ENCODE data around the gene SLC7A14.
"Not testable (repeated sequence)": the region's sequence is repeated elsewhere in the genome, so short reads cannot be mapped to it uniquely, and the experiment has no call there.

Gene SLC7A14

DNA sequence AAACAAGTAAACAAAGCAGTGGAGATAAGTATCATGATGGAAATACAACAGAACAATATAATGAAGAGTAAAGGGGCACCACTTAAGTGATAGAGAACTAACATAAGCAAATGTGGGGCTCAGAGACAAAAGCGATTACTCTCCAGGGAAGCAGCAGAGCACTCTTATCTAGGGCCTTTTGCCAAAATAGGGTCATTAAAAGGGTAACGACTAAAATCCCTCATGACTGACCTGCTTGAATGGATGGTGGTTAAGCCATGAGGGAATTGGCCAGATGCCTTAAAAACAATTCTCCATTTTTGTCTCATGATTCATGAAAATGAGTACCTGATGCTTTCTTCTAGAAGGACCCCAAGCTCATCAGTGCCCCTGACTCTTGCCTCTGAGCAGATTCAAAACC, 3.2 kb upstream of the SLC7A14 start:
- Histone ChIP-seq H3K27ac (ENCODE audit: low read length) (no peak overlapping the region), H3K27me3 (ENCODE audit: low read depth, low read length) (no peaks in the 10 kb centered on the region), H3K36me3 (ENCODE audit: control insufficient read depth in 1 of 2, insufficient read depth in 2 of 2, low read length in 2 of 2) (no peaks in the 10 kb centered on the region), H3K4me1 (ENCODE audit: control insufficient read depth in 1 of 2, insufficient read depth in 2 of 2, low read length in 2 of 2) (peaks cover 0 to 12% of the 10 kb centered on the region in 2 donors), H3K4me3 (ENCODE audit: low read depth in 1 of 2, low read length in 2 of 2) (no peak overlapping the region), H3K9me3 (ENCODE audit: control insufficient read depth in 1 of 2, low read length in 2 of 2) (peaks cover 0 to 3% of the 10 kb centered on the region in 2 donors)

DNA sequence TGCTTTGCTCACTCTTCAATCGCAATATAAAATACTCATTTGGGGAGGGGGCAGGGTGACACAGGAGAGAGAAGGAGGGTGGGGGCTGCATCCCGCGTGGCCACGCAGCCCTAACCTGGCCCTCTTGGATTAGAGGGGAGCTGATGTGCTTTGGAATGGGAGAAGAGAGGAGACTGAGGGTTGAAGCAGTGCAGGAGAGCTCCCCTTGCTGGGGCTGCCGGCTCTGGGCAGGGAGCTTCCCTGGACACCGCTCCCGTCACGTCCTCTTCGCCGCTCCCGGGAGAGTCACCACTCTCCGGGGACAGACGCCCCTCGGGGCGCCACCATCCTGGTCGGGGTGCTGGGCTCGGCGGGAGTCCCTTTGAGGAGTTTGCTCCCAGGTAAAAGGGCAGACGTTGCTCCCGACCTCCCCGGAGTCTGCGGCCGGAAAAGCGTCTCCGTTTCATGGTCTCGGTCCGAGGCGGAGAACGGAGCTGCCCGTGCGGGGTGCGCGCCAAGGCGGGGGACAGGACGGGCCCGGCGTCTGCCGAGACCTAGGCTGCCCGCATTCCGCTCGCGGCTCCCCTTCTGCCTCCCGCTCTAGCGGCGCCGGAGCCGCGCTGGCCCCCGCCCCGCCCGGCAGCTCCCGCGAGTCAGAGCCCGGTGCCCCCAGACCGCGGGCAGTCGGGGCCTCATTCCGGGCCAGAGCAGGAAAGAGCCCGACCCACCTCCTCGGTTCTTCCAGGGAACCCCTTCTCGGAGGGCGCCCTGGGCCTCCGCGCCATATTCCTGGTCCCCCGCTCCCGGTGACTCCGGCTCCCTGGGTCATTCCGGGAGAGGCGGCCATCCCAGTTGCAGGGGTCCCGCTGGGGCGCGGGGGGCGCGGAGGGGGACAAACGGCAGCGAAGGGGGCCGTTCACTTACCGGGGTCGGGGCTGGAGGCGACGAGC, 603 bp downstream of the SLC7A14 start:
- H3K27me3 ChIP-seq (ENCODE audit: low read depth, low read length): no peaks in the 10 kb centered on the region
- H3K4me3 ChIP-seq (ENCODE audit: low read depth in 1 of 2, low read length in 2 of 2): peak overlapping the region; percentile 9 to 44
- peaks cover 0 to 12% of the 10 kb centered on the region in 2 donors for H3K4me1 ChIP-seq (ENCODE audit: control insufficient read depth in 1 of 2, insufficient read depth in 2 of 2, low read length in 2 of 2)
- no peak overlapping the region for H3K27ac ChIP-seq (ENCODE audit: low read length)
- no peaks in the 10 kb centered on the region for H3K36me3 ChIP-seq (ENCODE audit: control insufficient read depth in 1 of 2, insufficient read depth in 2 of 2, low read length in 2 of 2)
- peaks cover 0 to 3% of the 10 kb centered on the region in 2 donors for H3K9me3 ChIP-seq (ENCODE audit: control insufficient read depth in 1 of 2, low read length in 2 of 2)

DNA sequence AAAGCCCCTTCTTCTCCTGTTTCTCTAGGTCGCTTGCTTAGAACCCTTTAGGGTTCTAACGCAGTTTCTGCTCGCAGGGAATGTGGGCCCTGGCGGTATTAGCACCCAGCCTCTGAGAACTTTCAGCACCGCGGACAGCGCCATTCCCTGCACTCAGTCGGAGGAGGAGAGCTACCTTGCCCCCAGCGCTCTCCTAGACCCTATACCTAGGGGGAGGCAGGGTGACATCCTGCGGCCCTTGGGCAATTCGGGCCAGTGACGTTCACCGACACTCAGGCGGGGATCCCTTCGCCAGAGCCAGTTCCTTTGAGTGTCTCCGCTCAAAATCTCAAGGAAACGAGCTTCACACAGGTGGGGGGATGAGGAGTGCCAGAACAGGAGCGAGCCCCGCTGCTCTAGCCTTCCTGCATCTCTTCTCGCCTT, 1.3 kb downstream of the SLC7A14 start:
- Histone ChIP-seq H3K36me3 (ENCODE audit: control insufficient read depth in 1 of 2, insufficient read depth in 2 of 2, low read length in 2 of 2) (no peaks in the 10 kb centered on the region), H3K4me3 (ENCODE audit: low read depth in 1 of 2, low read length in 2 of 2) (peak overlapping the region in 1 of 2 donors; percentile 44), H3K27ac (ENCODE audit: low read length) (no peak overlapping the region), H3K27me3 (ENCODE audit: low read depth, low read length) (no peaks in the 10 kb centered on the region), H3K9me3 (ENCODE audit: control insufficient read depth in 1 of 2, low read length in 2 of 2) (peaks cover 0 to 3% of the 10 kb centered on the region in 2 donors), H3K4me1 (ENCODE audit: control insufficient read depth in 1 of 2, insufficient read depth in 2 of 2, low read length in 2 of 2) (peaks cover 0 to 12% of the 10 kb centered on the region in 2 donors)

DNA sequence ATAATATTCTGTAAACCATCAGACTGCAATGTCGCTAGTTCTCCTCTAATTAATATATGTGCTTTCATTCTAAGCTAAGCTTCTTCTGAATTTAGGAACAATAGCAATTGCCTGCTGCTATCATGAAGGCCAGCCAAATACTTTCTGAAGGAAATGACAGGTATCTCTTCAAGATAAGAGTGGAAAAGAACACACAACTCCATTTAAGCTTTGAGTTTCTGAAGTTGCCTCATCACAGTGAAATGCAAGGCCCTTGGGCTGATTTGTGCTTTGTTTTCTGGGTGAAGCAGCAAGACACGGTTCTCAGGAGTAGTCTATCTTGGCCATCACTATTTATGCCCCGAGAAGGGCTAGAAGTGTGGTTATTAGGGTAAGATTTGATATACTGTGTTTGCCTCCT, 6.2 kb downstream of the SLC7A14 start:
- H3K36me3 ChIP-seq (ENCODE audit: control insufficient read depth in 1 of 2, insufficient read depth in 2 of 2, low read length in 2 of 2): no peaks in the 10 kb centered on the region
- H3K4me3 ChIP-seq (ENCODE audit: low read depth in 1 of 2, low read length in 2 of 2): no peak overlapping the region
- H3K27me3 ChIP-seq (ENCODE audit: low read depth, low read length): no peaks in the 10 kb centered on the region
- no peak overlapping the region for H3K27ac ChIP-seq (ENCODE audit: low read length)
- H3K4me1 ChIP-seq (ENCODE audit: control insufficient read depth in 1 of 2, insufficient read depth in 2 of 2, low read length in 2 of 2): peaks cover 0 to 1% of the 10 kb centered on the region in 2 donors
- H3K9me3 ChIP-seq (ENCODE audit: control insufficient read depth in 1 of 2, low read length in 2 of 2): no peaks in the 10 kb centered on the region

DNA sequence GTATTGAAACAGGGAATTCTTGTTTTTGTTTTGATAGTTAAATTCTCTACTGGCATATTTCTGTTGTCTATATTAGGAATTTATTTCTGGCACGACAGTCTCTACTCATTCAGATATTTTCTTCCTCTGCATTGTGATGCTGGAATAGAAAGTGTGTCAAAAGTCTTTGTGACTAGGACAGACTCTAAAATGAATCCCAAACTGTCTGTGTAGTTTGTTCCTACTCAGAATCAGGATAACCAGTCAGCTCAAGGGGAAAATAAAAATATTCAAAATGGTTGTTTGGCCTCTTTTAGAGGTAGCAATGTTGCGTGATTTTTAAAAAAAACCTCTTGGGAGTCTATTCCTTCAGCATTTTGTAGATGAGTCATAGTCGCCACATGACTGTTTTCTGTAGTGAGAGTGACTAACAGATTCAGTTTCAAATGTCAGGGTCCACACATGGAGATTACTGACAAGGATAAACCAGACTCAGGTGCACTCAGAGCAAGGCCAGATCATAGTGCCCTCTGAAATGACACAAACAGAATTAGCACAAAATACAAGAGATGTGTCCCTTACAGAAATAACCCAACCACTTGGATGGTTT, 13.1 kb downstream of the SLC7A14 start:
- Histone ChIP-seq H3K4me1 (ENCODE audit: control insufficient read depth in 1 of 2, insufficient read depth in 2 of 2, low read length in 2 of 2) (no peaks in the 10 kb centered on the region), H3K36me3 (ENCODE audit: control insufficient read depth in 1 of 2, insufficient read depth in 2 of 2, low read length in 2 of 2) (no peaks in the 10 kb centered on the region), H3K4me3 (ENCODE audit: low read depth in 1 of 2, low read length in 2 of 2) (no peak overlapping the region), H3K27me3 (ENCODE audit: low read depth, low read length) (no peaks in the 10 kb centered on the region), H3K27ac (ENCODE audit: low read length) (no peak overlapping the region), H3K9me3 (ENCODE audit: control insufficient read depth in 1 of 2, low read length in 2 of 2) (no peaks in the 10 kb centered on the region)

DNA sequence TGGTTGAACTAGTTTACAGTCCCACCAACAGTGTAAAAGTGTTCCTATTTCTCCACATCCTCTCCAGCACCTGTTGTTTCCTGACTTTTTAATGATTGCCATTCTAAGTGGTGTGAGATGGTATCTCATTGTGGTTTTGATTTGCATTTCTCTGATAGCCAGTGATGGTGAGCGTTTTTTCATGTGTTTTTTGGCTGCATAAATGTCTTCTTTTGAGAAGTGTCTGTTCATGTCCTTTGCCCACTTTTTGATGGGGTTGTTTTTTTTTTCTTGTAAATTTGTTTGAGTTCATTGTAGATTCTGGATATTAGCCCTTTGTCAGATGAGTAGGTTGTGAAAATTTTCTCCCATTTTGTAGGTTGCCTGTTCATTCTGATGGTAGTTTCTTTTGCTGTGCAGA, 18.3 kb downstream of the SLC7A14 start:
- H3K27me3 ChIP-seq (ENCODE audit: low read depth, low read length); H3K4me1 ChIP-seq (ENCODE audit: control insufficient read depth in 1 of 2, insufficient read depth in 2 of 2, low read length in 2 of 2); H3K36me3 ChIP-seq (ENCODE audit: control insufficient read depth in 1 of 2, insufficient read depth in 2 of 2, low read length in 2 of 2); H3K4me3 ChIP-seq (ENCODE audit: low read depth in 1 of 2, low read length in 2 of 2); H3K9me3 ChIP-seq (ENCODE audit: control insufficient read depth in 1 of 2, low read length in 2 of 2); H3K27ac ChIP-seq (ENCODE audit: low read length): not testable (repeated sequence)

DNA sequence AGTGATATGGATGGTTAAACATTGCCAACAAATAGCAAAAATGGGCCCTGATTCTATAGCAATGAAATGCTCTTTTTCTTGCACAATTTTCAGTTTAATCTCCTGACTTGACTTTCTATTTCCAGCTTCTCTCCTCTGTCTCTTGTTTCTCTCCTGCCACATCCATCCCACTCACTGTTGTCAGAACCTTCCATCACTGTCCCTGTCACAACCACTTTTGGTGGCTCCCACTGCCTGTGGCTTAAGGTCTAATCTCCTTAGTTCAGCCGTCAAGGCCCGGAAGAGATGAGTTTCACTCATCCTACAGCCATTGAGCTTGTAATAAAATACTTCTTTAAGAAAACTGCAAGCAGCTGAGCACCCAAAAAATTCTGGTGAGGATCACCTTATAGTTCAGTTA, 19.5 kb downstream of the SLC7A14 start:
- no peak overlapping the region for H3K27ac ChIP-seq (ENCODE audit: low read length)
- H3K27me3 ChIP-seq (ENCODE audit: low read depth, low read length): no peaks in the 10 kb centered on the region
- H3K4me1 ChIP-seq (ENCODE audit: control insufficient read depth in 1 of 2, insufficient read depth in 2 of 2, low read length in 2 of 2): peaks cover 0 to 6% of the 10 kb centered on the region in 2 donors
- H3K9me3 ChIP-seq (ENCODE audit: control insufficient read depth in 1 of 2, low read length in 2 of 2): no peaks in the 10 kb centered on the region
- no peak overlapping the region for H3K4me3 ChIP-seq (ENCODE audit: low read depth in 1 of 2, low read length in 2 of 2)
- no peaks in the 10 kb centered on the region for H3K36me3 ChIP-seq (ENCODE audit: control insufficient read depth in 1 of 2, insufficient read depth in 2 of 2, low read length in 2 of 2)

DNA sequence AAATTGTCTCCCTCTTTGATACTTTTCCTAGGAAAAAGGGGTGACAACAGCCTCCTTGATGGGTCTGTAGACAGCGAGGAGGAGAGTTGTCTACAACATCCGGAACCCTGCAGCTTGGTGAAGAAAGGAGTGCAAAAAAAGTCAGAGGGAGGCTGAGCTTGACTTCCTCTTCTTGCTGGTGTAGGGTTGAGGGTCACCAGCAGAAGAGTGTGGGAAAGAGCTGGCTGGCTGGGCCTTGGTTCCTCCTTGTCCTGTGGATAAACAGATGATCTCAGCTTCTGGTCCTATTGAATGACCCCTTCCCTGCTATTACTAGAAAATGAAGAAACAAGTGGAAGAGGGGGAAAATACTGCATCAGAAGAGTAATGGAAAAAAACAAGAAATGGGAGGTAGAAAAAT, 20.4 kb downstream of the SLC7A14 start:
- peaks cover 0 to 6% of the 10 kb centered on the region in 2 donors for H3K4me1 ChIP-seq (ENCODE audit: control insufficient read depth in 1 of 2, insufficient read depth in 2 of 2, low read length in 2 of 2)
- no peaks in the 10 kb centered on the region for H3K27me3 ChIP-seq (ENCODE audit: low read depth, low read length)
- H3K36me3 ChIP-seq (ENCODE audit: control insufficient read depth in 1 of 2, insufficient read depth in 2 of 2, low read length in 2 of 2): no peaks in the 10 kb centered on the region
- H3K27ac ChIP-seq (ENCODE audit: low read length): no peak overlapping the region
- H3K9me3 ChIP-seq (ENCODE audit: control insufficient read depth in 1 of 2, low read length in 2 of 2): no peaks in the 10 kb centered on the region
- H3K4me3 ChIP-seq (ENCODE audit: low read depth in 1 of 2, low read length in 2 of 2): no peak overlapping the region

DNA sequence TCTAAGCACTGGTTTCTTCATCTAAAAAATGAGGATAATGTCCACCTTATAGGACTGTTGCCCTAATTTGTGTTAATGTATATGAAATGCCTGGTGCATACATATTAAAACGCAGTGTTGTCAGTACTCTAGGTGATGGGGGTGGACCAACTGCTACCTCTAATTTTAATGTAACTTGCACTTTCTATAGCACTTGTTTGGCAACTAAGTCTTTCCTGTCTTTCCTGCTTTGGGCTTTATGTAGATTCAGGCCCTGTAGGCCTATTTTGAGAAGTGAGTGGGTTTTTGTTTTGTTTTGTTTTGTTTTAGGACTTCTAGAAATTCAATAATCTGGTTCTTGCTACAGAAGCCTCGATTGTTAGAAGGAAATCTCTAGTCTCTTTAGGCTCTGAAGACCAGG, 21.2 kb downstream of the SLC7A14 start:
- Histone ChIP-seq H3K36me3 (ENCODE audit: control insufficient read depth in 1 of 2, insufficient read depth in 2 of 2, low read length in 2 of 2) (no peaks in the 10 kb centered on the region), H3K4me1 (ENCODE audit: control insufficient read depth in 1 of 2, insufficient read depth in 2 of 2, low read length in 2 of 2) (peaks cover 0 to 6% of the 10 kb centered on the region in 2 donors), H3K9me3 (ENCODE audit: control insufficient read depth in 1 of 2, low read length in 2 of 2) (no peaks in the 10 kb centered on the region), H3K27me3 (ENCODE audit: low read depth, low read length) (no peaks in the 10 kb centered on the region), H3K4me3 (ENCODE audit: low read depth in 1 of 2, low read length in 2 of 2) (no peak overlapping the region), H3K27ac (ENCODE audit: low read length) (no peak overlapping the region)

DNA sequence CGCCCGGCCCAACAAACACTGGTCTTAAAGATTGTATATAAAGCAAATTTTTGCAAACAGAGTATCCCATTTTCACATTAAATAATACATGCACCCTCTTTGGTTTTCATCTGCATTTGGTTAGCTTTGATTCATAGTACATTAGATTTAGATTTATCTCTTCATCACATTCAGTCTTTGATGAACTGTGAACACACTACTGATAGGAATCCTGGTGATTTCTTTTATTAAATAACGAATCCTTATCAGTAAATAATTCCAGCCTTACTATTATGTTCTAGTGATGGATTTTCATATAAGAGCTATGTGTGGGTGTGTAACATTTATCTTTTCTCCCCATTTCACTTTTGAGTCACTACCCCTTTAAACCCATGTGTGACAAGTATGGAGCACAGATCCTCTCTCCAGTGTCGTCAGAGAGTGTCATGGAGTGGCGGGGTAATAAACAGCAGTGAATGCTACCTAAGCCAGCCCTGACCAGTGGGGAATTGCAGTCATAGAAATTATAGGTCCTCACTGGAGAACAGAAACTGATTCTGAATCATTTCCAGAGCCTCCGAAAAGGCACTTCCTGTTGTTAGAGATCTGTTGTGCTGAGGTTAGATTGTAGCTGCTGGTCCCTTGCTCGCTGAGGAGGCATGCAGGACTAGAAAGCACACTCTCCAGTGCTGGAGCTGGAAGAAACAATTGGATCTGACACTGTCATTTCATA, 22.0 kb downstream of the SLC7A14 start:
- Histone ChIP-seq H3K27me3 (ENCODE audit: low read depth, low read length) (no peaks in the 10 kb centered on the region), H3K36me3 (ENCODE audit: control insufficient read depth in 1 of 2, insufficient read depth in 2 of 2, low read length in 2 of 2) (no peaks in the 10 kb centered on the region), H3K9me3 (ENCODE audit: control insufficient read depth in 1 of 2, low read length in 2 of 2) (no peaks in the 10 kb centered on the region), H3K27ac (ENCODE audit: low read length) (no peak overlapping the region), H3K4me3 (ENCODE audit: low read depth in 1 of 2, low read length in 2 of 2) (no peak overlapping the region), H3K4me1 (ENCODE audit: control insufficient read depth in 1 of 2, insufficient read depth in 2 of 2, low read length in 2 of 2) (peaks cover 0 to 6% of the 10 kb centered on the region in 2 donors)

DNA sequence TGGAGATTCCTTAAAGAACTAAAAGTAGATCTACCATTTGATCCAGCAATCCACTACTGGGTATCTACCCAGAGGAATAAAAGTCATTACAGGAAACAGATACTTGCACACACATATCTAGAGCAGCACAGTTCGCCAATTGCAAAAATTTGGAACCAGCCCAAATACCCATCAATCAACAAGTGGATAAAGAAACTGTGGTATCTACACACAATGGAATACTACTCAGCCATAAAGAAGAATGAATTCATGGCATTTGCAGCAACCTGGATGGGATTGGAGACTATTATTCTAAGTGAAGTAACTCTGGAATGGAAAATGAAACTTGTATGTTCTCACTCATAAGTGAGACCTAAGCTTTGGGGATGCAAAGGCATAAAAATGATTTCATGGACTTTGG, 23.8 kb downstream of the SLC7A14 start:
- Histone ChIP-seq H3K4me1 (ENCODE audit: control insufficient read depth in 1 of 2, insufficient read depth in 2 of 2, low read length in 2 of 2) (peaks cover 0 to 6% of the 10 kb centered on the region in 2 donors), H3K27ac (ENCODE audit: low read length) (no peak overlapping the region), H3K4me3 (ENCODE audit: low read depth in 1 of 2, low read length in 2 of 2) (no peak overlapping the region), H3K27me3 (ENCODE audit: low read depth, low read length) (no peaks in the 10 kb centered on the region), H3K36me3 (ENCODE audit: control insufficient read depth in 1 of 2, insufficient read depth in 2 of 2, low read length in 2 of 2) (no peaks in the 10 kb centered on the region), H3K9me3 (ENCODE audit: control insufficient read depth in 1 of 2, low read length in 2 of 2) (no peaks in the 10 kb centered on the region)

Data from muscle layer of duodenum (tissue), 2 donors.